Measurements from ENCODE around the gene ATP1B4.

The ATP1B4 gene

DNA sequence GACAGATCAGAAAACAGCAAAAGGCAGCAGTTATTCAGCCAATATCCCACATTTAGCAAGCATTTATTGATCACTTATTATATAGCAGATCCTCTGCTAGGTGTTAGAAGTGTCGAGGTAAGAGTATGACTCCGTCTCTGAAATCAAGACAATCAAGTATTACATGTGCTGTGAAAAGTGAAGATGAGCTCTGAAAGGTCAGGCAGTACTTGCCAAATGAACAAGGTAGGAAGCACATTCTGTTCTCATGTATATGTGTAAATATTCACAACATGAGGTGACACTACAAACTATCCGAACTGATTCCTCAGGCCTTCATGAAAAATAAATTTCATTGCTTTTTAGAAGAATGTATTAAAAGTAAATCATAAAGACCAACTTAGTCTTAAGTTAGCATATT lies 15.3 kb downstream of the ATP1B4 start:
- H3K4me3 ChIP-seq (ENCODE audit: low read depth, low read length), result no peak overlapping the region
- H3K9me3 ChIP-seq (ENCODE audit: control insufficient read depth, insufficient read depth, low read depth, low read length), result no peaks in the 10 kb centered on the region
- H3K27ac ChIP-seq (ENCODE audit: low read depth, low read length), result no peak overlapping the region
- no peaks in the 10 kb centered on the region for H3K36me3 ChIP-seq (ENCODE audit: control insufficient read depth, insufficient read depth, low read length)
- peaks cover 10% of the 10 kb centered on the region for H3K27me3 ChIP-seq (ENCODE audit: control insufficient read depth, insufficient read depth, low read length)
- peaks cover 27% of the 10 kb centered on the region for H3K4me1 ChIP-seq (ENCODE audit: control insufficient read depth, insufficient read depth, low read length)
- H3K9ac ChIP-seq (ENCODE audit: low read length), result no peak overlapping the region

DNA sequence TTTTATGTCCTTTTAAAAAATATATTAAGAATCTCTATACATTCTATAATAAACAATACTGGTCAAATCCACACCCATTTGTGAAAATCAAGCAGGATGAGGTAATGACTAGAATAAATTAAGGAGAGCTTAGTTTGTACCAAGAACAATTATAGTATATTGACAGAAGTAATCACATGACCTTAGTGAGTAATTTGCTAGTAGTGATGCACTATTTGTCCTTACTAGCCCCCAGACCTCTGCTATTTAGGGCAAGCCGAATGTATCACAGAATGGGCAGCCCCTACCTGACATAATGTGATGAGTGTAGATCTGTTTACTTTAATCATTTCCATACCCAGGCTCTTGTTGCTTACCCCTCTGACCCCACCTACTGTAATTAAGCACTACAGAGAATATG lies 15.8 kb downstream of the ATP1B4 start:
- peaks cover 27% of the 10 kb centered on the region for H3K4me1 ChIP-seq (ENCODE audit: control insufficient read depth, insufficient read depth, low read length)

DNA sequence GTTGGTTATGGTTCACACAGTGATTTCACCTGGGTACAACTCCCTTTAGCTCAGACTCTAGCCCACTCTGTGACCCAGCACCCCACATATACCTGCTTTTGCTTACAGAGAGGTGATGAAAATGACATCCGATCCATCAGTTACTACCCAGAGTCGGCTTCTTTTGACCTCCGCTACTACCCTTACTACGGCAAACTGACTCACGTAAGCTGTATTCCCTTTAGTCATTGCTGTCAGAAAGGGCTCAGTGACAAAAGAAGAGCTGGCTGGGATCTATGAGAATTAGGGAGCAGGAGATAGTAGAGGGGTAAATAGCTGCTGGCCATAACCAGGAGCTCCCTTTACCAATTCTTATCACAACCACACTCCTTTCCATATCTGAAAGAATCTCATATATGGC lies 16.7 kb downstream of the ATP1B4 start:
- Histone ChIP-seq H3K27me3 (ENCODE audit: control insufficient read depth, insufficient read depth, low read length) (peaks cover 10% of the 10 kb centered on the region), H3K9ac (ENCODE audit: low read length) (no peak overlapping the region), H3K36me3 (ENCODE audit: control insufficient read depth, insufficient read depth, low read length) (no peaks in the 10 kb centered on the region), H3K27ac (ENCODE audit: low read depth, low read length) (no peak overlapping the region), H3K4me1 (ENCODE audit: control insufficient read depth, insufficient read depth, low read length) (peaks cover 26% of the 10 kb centered on the region), H3K9me3 (ENCODE audit: control insufficient read depth, insufficient read depth, low read depth, low read length) (no peaks in the 10 kb centered on the region), H3K4me3 (ENCODE audit: low read depth, low read length) (no peak overlapping the region)

More for the DNA sequence above, 15.8 kb downstream of the ATP1B4 start:
- no peak overlapping the region for H3K9ac ChIP-seq (ENCODE audit: low read length)
- H3K36me3 ChIP-seq (ENCODE audit: control insufficient read depth, insufficient read depth, low read length), result no peaks in the 10 kb centered on the region
- no peak overlapping the region for H3K4me3 ChIP-seq (ENCODE audit: low read depth, low read length)
- H3K9me3 ChIP-seq (ENCODE audit: control insufficient read depth, insufficient read depth, low read depth, low read length), result no peaks in the 10 kb centered on the region
- no peak overlapping the region for H3K27ac ChIP-seq (ENCODE audit: low read depth, low read length)
- peaks cover 10% of the 10 kb centered on the region for H3K27me3 ChIP-seq (ENCODE audit: control insufficient read depth, insufficient read depth, low read length)

DNA sequence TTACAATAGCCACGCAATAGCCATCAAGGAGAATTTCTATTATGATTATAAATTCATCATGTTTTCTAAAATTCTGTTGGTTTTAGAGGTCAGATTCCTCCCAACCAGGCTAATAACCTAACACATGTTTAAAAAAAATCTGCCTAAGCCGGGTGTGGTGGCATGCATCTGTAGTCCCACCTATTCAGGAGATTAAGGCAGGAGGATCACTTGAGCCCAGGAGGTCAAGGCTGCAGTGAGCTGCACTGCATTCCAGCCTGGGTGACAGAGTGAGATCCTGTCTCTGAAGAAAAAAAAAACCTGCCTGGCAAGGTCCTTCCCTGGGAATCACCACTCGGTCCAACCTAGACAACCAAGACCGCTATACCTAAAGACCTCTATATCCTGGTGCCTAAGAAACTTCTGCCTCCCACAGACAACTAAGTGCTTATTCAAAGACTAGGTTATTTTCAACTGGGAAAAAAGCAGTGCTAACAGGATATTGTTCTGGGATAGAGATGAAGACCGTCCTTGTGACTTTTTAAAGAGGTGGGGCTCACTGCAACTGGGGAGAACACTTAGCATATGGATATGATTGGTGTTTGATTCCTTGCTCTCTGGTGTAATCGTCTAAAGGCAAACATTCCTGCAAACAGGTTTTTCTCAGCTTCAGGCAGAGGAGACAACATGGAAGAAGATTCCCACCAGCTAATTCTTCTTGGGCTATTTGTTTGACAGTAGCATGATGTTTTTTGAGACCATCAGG lies 18.2 kb downstream of the ATP1B4 start:
- H3K27me3 ChIP-seq (ENCODE audit: control insufficient read depth, insufficient read depth, low read length), result peaks cover 10% of the 10 kb centered on the region
- no peak overlapping the region for H3K9ac ChIP-seq (ENCODE audit: low read length)
- no peak overlapping the region for H3K4me3 ChIP-seq (ENCODE audit: low read depth, low read length)
- no peaks in the 10 kb centered on the region for H3K36me3 ChIP-seq (ENCODE audit: control insufficient read depth, insufficient read depth, low read length)
- H3K9me3 ChIP-seq (ENCODE audit: control insufficient read depth, insufficient read depth, low read depth, low read length), result no peaks in the 10 kb centered on the region
- H3K27ac ChIP-seq (ENCODE audit: low read depth, low read length), result no peak overlapping the region
- H3K4me1 ChIP-seq (ENCODE audit: control insufficient read depth, insufficient read depth, low read length), result peaks cover 23% of the 10 kb centered on the region

DNA sequence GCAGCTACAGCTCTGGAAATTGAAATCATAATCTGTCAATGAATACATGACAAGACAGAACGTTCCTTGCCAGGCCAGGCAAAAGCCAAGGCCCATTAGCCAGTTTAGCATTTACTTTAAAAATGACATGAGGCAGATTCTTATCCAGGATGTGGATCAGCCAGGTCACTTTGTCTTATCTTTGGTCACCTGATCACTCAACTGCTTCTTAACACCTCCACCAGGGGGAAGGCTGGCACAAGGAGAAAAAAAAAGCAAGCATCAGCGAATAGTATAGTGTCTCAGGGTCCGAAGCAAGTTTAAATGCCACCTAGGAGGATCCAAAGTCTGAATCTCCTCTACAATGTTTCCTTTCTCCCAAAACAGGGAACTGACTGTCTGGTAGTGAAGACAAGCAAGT lies 18.8 kb downstream of the ATP1B4 start:
- Histone ChIP-seq H3K9ac (ENCODE audit: low read length) (no peak overlapping the region), H3K27me3 (ENCODE audit: control insufficient read depth, insufficient read depth, low read length) (peaks cover 10% of the 10 kb centered on the region), H3K4me3 (ENCODE audit: low read depth, low read length) (no peak overlapping the region), H3K36me3 (ENCODE audit: control insufficient read depth, insufficient read depth, low read length) (no peaks in the 10 kb centered on the region), H3K9me3 (ENCODE audit: control insufficient read depth, insufficient read depth, low read depth, low read length) (no peaks in the 10 kb centered on the region), H3K4me1 (ENCODE audit: control insufficient read depth, insufficient read depth, low read length) (peaks cover 23% of the 10 kb centered on the region), H3K27ac (ENCODE audit: low read depth, low read length) (no peak overlapping the region)

DNA sequence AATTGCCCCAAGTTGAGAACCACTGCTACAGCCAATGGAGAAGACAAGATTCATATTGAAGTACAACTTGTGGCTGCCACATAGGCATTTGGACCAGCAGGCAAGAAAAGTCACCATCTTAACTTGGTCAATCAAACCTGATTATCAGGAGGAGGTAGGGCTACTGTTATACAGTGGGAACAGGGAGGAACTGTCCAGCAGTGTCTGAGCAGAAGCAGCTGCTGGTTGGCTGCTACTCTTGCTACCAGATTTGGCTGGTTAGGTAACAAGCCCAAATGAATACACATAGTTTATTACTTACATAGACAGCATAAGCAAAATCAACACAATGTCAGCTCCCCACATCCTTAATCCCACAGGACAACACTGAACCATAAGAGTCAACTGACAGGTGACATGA lies 39.4 kb downstream of the ATP1B4 start:
- H3K36me3 ChIP-seq (ENCODE audit: control insufficient read depth, insufficient read depth, low read length), result no peaks in the 10 kb centered on the region
- no peak overlapping the region for H3K27ac ChIP-seq (ENCODE audit: low read depth, low read length)
- no peak overlapping the region for H3K9ac ChIP-seq (ENCODE audit: low read length)
- H3K4me3 ChIP-seq (ENCODE audit: low read depth, low read length), result no peak overlapping the region
- H3K4me1 ChIP-seq (ENCODE audit: control insufficient read depth, insufficient read depth, low read length), result no peaks in the 10 kb centered on the region
- H3K27me3 ChIP-seq (ENCODE audit: control insufficient read depth, insufficient read depth, low read length), result peaks cover 8% of the 10 kb centered on the region; the same call in 1 of the 2 replicates
- no peaks in the 10 kb centered on the region for H3K9me3 ChIP-seq (ENCODE audit: control insufficient read depth, insufficient read depth, low read depth, low read length)

DNA sequence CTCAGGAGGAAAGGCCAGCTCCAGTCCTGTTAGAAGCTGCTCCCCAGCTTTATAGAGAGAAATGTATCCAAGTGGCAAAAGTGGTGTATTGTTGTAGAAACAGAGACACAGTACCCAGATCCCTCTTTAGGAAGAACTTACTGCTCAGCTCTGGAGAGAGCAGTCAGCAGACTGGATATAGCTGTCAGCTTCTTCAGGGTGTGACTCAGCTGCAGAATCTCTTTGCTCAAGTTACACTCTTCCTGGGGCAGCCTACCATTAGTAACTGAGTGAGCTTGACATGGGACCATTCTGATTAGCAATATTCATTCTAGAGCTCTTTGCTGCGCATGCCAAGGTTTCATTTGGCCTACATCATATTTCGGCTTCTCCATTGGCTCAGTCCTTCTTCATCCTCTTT lies 40.5 kb downstream of the ATP1B4 start:
- no peaks in the 10 kb centered on the region for H3K36me3 ChIP-seq (ENCODE audit: control insufficient read depth, insufficient read depth, low read length)
- no peak overlapping the region for H3K4me3 ChIP-seq (ENCODE audit: low read depth, low read length)
- no peak overlapping the region for H3K9ac ChIP-seq (ENCODE audit: low read length)
- H3K9me3 ChIP-seq (ENCODE audit: control insufficient read depth, insufficient read depth, low read depth, low read length), result no peaks in the 10 kb centered on the region
- peaks cover 8% of the 10 kb centered on the region; the same call in 1 of the 2 replicates for H3K27me3 ChIP-seq (ENCODE audit: control insufficient read depth, insufficient read depth, low read length)
- no peaks in the 10 kb centered on the region for H3K4me1 ChIP-seq (ENCODE audit: control insufficient read depth, insufficient read depth, low read length)
- H3K27ac ChIP-seq (ENCODE audit: low read depth, low read length), result no peak overlapping the region

DNA sequence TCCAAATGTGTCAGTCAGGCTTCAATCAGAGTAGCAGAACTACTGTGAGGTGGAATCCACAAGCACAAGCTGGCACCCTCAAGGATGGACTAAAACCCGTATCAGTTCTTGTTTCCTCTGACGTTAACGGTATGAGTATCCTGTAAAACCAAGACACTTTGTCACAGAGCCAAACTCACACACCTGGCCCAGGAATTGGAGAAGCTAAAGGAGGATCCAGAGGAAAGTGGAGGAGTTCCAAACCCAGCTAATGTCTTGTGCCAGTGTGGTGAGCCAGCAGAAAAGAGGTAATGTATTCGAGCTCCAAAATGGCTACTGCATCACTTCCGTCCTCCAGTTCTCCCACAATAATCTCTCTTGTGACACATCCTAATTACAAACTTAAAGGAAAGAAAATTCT lies 44.7 kb downstream of the ATP1B4 start:
- Histone ChIP-seq H3K9me3 (ENCODE audit: control insufficient read depth, insufficient read depth, low read depth, low read length) (peaks cover 8% of the 10 kb centered on the region; the same call in 1 of the 2 replicates), H3K4me3 (ENCODE audit: low read depth, low read length) (no peak overlapping the region), H3K27ac (ENCODE audit: low read depth, low read length) (no peak overlapping the region), H3K27me3 (ENCODE audit: control insufficient read depth, insufficient read depth, low read length) (no peaks in the 10 kb centered on the region), H3K4me1 (ENCODE audit: control insufficient read depth, insufficient read depth, low read length) (no peaks in the 10 kb centered on the region), H3K36me3 (ENCODE audit: control insufficient read depth, insufficient read depth, low read length) (no peaks in the 10 kb centered on the region), H3K9ac (ENCODE audit: low read length) (no peak overlapping the region)

DNA sequence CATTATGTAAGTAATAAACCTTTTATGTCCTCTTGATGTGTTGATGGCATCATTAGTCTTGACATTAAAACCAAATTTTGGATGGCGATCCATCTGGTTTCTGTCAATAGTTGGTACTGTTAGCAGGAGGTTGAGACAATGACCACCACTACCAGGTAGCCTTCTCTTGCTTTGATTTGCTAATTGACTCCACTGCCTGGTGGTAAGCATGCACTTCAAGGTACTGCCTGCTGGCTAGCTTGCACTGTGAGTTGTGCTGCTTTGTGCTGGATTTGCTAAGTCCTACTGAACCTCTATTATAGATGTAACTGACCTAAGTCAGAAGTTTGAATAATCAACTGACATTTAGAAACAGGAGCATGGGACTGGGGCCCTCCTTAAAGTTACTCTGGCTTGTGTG lies 46.3 kb downstream of the ATP1B4 start:
- Histone ChIP-seq H3K9me3 (ENCODE audit: control insufficient read depth, insufficient read depth, low read depth, low read length) (peaks cover 8% of the 10 kb centered on the region; the same call in 1 of the 2 replicates), H3K27ac (ENCODE audit: low read depth, low read length) (no peak overlapping the region)

DNA sequence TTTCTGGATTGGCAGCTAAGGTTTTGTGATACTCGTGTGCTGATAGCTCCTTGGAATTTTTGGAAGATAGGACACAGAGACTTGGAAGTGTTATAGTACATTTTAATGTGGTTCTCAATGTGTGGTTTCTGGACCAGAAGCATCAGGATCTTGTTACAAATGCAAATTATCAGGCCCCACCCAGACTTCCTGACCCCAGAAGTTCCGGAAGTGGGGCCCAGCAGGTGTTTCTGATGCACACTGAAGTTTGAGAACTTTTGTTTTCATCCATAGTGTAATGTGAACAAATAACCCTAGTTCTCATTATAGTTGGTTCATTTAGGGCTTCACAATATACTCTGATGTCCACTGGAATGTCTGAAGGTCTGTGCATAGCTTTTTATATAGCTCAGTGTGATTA lies 57.6 kb downstream of the ATP1B4 start:
- no peaks in the 10 kb centered on the region for H3K36me3 ChIP-seq (ENCODE audit: control insufficient read depth, insufficient read depth, low read length)
- no peaks in the 10 kb centered on the region for H3K4me1 ChIP-seq (ENCODE audit: control insufficient read depth, insufficient read depth, low read length)

More for the DNA sequence above, 46.3 kb downstream of the ATP1B4 start:
- Histone ChIP-seq H3K4me3 (ENCODE audit: low read depth, low read length) (no peak overlapping the region), H3K36me3 (ENCODE audit: control insufficient read depth, insufficient read depth, low read length) (no peaks in the 10 kb centered on the region), H3K27me3 (ENCODE audit: control insufficient read depth, insufficient read depth, low read length) (no peaks in the 10 kb centered on the region), H3K4me1 (ENCODE audit: control insufficient read depth, insufficient read depth, low read length) (no peaks in the 10 kb centered on the region), H3K9ac (ENCODE audit: low read length) (no peak overlapping the region)

DNA sequence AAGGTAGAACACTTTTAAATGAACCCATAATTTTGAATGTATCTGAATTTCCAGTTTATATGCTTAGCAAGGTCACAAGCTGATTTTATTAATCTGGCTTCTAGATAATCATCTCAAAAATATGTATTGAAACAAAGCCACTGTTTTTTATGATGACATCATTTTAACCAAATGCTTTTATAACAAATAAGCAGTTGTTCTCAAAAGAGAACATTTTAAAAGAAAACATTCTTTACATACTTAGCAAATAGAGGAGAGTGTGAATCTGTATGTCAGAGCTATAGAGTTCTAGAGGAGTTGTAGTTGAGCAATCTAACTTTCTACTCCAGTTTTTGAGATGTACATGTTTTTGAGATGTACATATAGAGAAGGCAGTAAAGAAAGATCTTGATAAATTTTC lies 64.7 kb downstream of the ATP1B4 start:
- no peaks in the 10 kb centered on the region for H3K36me3 ChIP-seq (ENCODE audit: control insufficient read depth, insufficient read depth, low read length)
- no peak overlapping the region for H3K27ac ChIP-seq (ENCODE audit: low read depth, low read length)
- H3K4me1 ChIP-seq (ENCODE audit: control insufficient read depth, insufficient read depth, low read length), result peaks cover 3% of the 10 kb centered on the region; the same call in 1 of the 2 replicates
- no peak overlapping the region for H3K4me3 ChIP-seq (ENCODE audit: low read depth, low read length)
- H3K27me3 ChIP-seq (ENCODE audit: control insufficient read depth, insufficient read depth, low read length), result no peaks in the 10 kb centered on the region
- no peak overlapping the region for H3K9ac ChIP-seq (ENCODE audit: low read length)
- no peaks in the 10 kb centered on the region for H3K9me3 ChIP-seq (ENCODE audit: control insufficient read depth, insufficient read depth, low read depth, low read length)

More for the DNA sequence above, 57.6 kb downstream of the ATP1B4 start:
- no peak overlapping the region for H3K27ac ChIP-seq (ENCODE audit: low read depth, low read length)
- no peak overlapping the region for H3K4me3 ChIP-seq (ENCODE audit: low read depth, low read length)
- H3K27me3 ChIP-seq (ENCODE audit: control insufficient read depth, insufficient read depth, low read length), result peaks cover 3% of the 10 kb centered on the region; the same call in 1 of the 2 replicates
- no peaks in the 10 kb centered on the region; the same call in 1 of the 2 replicates for H3K9me3 ChIP-seq (ENCODE audit: control insufficient read depth, insufficient read depth, low read depth, low read length)
- H3K9ac ChIP-seq (ENCODE audit: low read length), result no peak overlapping the region
